ENCODE results near the gene PLCB1. TPM values are rescaled to one million over a fixed set of nuclear protein-coding genes. Genes with fewer than 3 reads are reported as not detected.

The PLCB1 gene
- total RNA-seq, 1 experiment from 2014 or later: 6.8 TPM

- Histone ChIP-seq H3K36me3 (ENCODE audit: insufficient read depth, low read length, poor library complexity, severe bottlenecking) (no peaks in the 10 kb centered on the region), H3K9me3 (ENCODE audit: low read depth, low read length, poor library complexity, severe bottlenecking) (no peaks in the 10 kb centered on the region), H3K4me1 (ENCODE audit: insufficient read depth, low read length, poor library complexity, severe bottlenecking) (no peaks in the 10 kb centered on the region), H3K27me3 (replicated peaks; ENCODE audit: insufficient read depth, low read depth, low read length, poor library complexity) (no peaks in the 10 kb centered on the region), H3K4me3 (ENCODE audit: low read depth, low read length, poor library complexity, severe bottlenecking) (no peak overlapping the region), H3K27ac (ENCODE audit: low read depth, low read length, poor library complexity, severe bottlenecking) (no peak overlapping the region)
- TF ChIP-seq CTCF (conservative IDR thresholded peaks at IDR 0.05; ENCODE audit: low read depth, low read length) (no peak), EZH2 (IDR thresholded peaks at IDR 0.05; ENCODE audit: borderline replicate concordance, low read depth, low read length, poor library complexity, severe bottlenecking) (no peak)
- ChIA-PET POLR2A (ENCODE audit: low non-redundant PET) (no interaction called here), CTCF (no interaction called here)
- intact Hi-C loops (cut with micrococcal nuclease; ENCODE audit: unreplicated experiment): no loop called here
- no peak for DNase-seq (ENCODE audit: low spot score)
- BruUV-seq (replicated peaks): no TSS peak
These were observed 786.1 kb downstream of the PLCB1 start for GRCh38 chr20:8918145-8918544.

- no peaks in the 10 kb centered on the region for H3K9me3 ChIP-seq (ENCODE audit: low read depth, low read length, poor library complexity, severe bottlenecking)
- DNase-seq (ENCODE audit: low spot score): no peak
- no peaks in the 10 kb centered on the region for H3K36me3 ChIP-seq (ENCODE audit: insufficient read depth, low read length, poor library complexity, severe bottlenecking)
- TF ChIP-seq CTCF (conservative IDR thresholded peaks at IDR 0.05; ENCODE audit: low read depth, low read length) (no peak), EZH2 (IDR thresholded peaks at IDR 0.05; ENCODE audit: borderline replicate concordance, low read depth, low read length, poor library complexity, severe bottlenecking) (no peak)
- POLR2A ChIA-PET (ENCODE audit: low non-redundant PET): no interaction called here
- no peak overlapping the region for H3K27ac ChIP-seq (ENCODE audit: low read depth, low read length, poor library complexity, severe bottlenecking)
- intact Hi-C loops (cut with micrococcal nuclease; ENCODE audit: unreplicated experiment): no loop called here
- no peak overlapping the region for H3K4me3 ChIP-seq (ENCODE audit: low read depth, low read length, poor library complexity, severe bottlenecking)
- BruUV-seq (replicated peaks): no TSS peak
- no peaks in the 10 kb centered on the region for H3K4me1 ChIP-seq (ENCODE audit: insufficient read depth, low read length, poor library complexity, severe bottlenecking)
- no peaks in the 10 kb centered on the region for H3K27me3 ChIP-seq (replicated peaks; ENCODE audit: insufficient read depth, low read depth, low read length, poor library complexity)
- CTCF ChIA-PET: no interaction called here
These were observed 792.5 kb downstream of the PLCB1 start for GRCh38 chr20:8924539-8924938.

- TF ChIP-seq CTCF (conservative IDR thresholded peaks at IDR 0.05; ENCODE audit: low read depth, low read length): no peak
- intact Hi-C loops (cut with micrococcal nuclease; ENCODE audit: unreplicated experiment): no loop called here
- H3K27me3 ChIP-seq (replicated peaks; ENCODE audit: insufficient read depth, low read depth, low read length, poor library complexity): no peaks in the 10 kb centered on the region
These were observed 798.7 kb downstream of the PLCB1 start for GRCh38 chr20:8930726-8931125.

More at GRCh38 chr20:8930726-8931125, 798.7 kb downstream of the PLCB1 start:
- Histone ChIP-seq H3K4me3 (ENCODE audit: low read depth, low read length, poor library complexity, severe bottlenecking) (no peak overlapping the region), H3K9me3 (ENCODE audit: low read depth, low read length, poor library complexity, severe bottlenecking) (no peaks in the 10 kb centered on the region), H3K4me1 (ENCODE audit: insufficient read depth, low read length, poor library complexity, severe bottlenecking) (peaks cover 15% of the 10 kb centered on the region), H3K36me3 (ENCODE audit: insufficient read depth, low read length, poor library complexity, severe bottlenecking) (no peaks in the 10 kb centered on the region), H3K27ac (ENCODE audit: low read depth, low read length, poor library complexity, severe bottlenecking) (no peak overlapping the region)
- ChIA-PET POLR2A (ENCODE audit: low non-redundant PET) (no interaction called here), CTCF (no interaction called here)
- no peak for DNase-seq (ENCODE audit: low spot score)
- no TSS peak for BruUV-seq (replicated peaks)
